IMR-90 (cell line): ENCODE measurements around the gene SORCS1. TPM values are rescaled to one million over a fixed set of nuclear protein-coding genes. Genes with fewer than 3 reads are reported as not detected.

Experiments
- ATAC-seq: fragments of 200-7000 bp; cut with Tn5 transposase; 2 replicates; pipeline ENCODE4 v1.9.1; 2020; ENCODE audit warnings: low read depth, mild to moderate bottlenecking, moderate library complexity
- BruUV-seq: library from RNA; stranded (reverse); fragments of 400-500 nt; replicated peaks from 2 replicates; lab custom pipeline; 2021; lab: Mats Ljungman, UMichigan
- CTCF ChIA-PET: fragments of 300-600 bp; formaldehyde crosslinking; extraction: SDS; loops from one replicate; lab custom pipeline; 2021; ENCODE audit warnings: antibody characterized with exemption; lab: Yijun Ruan, JAX
- POLR2A ChIA-PET: fragments of 300-600 bp; sonication (Branson Sonifier 250); formaldehyde crosslinking; loops from one replicate; lab custom pipeline; 2022; ENCODE audit warnings: antibody characterized with exemption; ENCODE audit not compliant: unreplicated experiment; lab: Charles Lee
- DNase-seq: peaks from one replicate; pipeline ENCODE4 v3.0.0; 2013
- H2AFZ ChIP-seq: replicated peaks from 2 replicates; pipeline ENCODE3; 2013; ENCODE audit warnings: low read length, mild to moderate bottlenecking; ENCODE audit not compliant: poor library complexity
- H2AK5ac ChIP-seq: 2 replicates; pipeline ENCODE4 v1.6.1; 2013; ENCODE audit warnings: low read depth, low read length, inconsistent platforms
- H2AK9ac ChIP-seq: replicated peaks from 2 replicates; pipeline ENCODE3; 2013; ENCODE audit warnings: mild to moderate bottlenecking, low read depth, low read length, moderate library complexity; ENCODE audit not compliant: poor library complexity
- H2BK120ac ChIP-seq: 2 replicates; pipeline ENCODE4 v1.6.1; 2013; ENCODE audit warnings: low read depth, low read length, inconsistent platforms
- H2BK15ac ChIP-seq: 3 replicates; pipeline ENCODE4 v1.6.1; 2013; ENCODE audit warnings: low read depth, low read length, inconsistent platforms
- H2BK20ac ChIP-seq: 2 replicates; pipeline ENCODE4 v1.6.1; 2013; ENCODE audit warnings: low read depth, mild to moderate bottlenecking, inconsistent platforms, low read length, moderate library complexity
- H2BK5ac ChIP-seq: 2 replicates; pipeline ENCODE4 v1.6.1; 2013; ENCODE audit warnings: mild to moderate bottlenecking, low read depth, low read length, inconsistent platforms; ENCODE audit not compliant: poor library complexity, severe bottlenecking
- H3K14ac ChIP-seq: replicated peaks from 2 replicates; pipeline ENCODE4 v1.6.1; 2013; ENCODE audit warnings: low read depth, low read length, inconsistent platforms
- H3K18ac ChIP-seq: 2 replicates; pipeline ENCODE4 v1.6.1; 2013; ENCODE audit warnings: low read depth, low read length, control low read depth
- H3K23ac ChIP-seq: 2 replicates; pipeline ENCODE4 v1.6.1; 2013; ENCODE audit warnings: low read depth, low read length, inconsistent platforms
- H3K27ac ChIP-seq: 2 replicates; pipeline ENCODE4 v1.5.1; 2013; ENCODE audit warnings: mild to moderate bottlenecking, control low read depth, low read length; ENCODE audit not compliant: insufficient read depth
- H3K27me3 ChIP-seq: 2 replicates; pipeline ENCODE4 v1.6.1; 2013; ENCODE audit warnings: low read length; ENCODE audit not compliant: control insufficient read depth, insufficient read depth
- H3K36me3 ChIP-seq: 2 replicates; pipeline ENCODE4 v1.6.1; 2013; ENCODE audit warnings: low read length, mixed read lengths; ENCODE audit not compliant: control insufficient read depth, insufficient read depth
- H3K4ac ChIP-seq: 2 replicates; pipeline ENCODE4 v1.6.1; 2013; ENCODE audit warnings: low read depth, low read length, inconsistent platforms
- H3K4me1 ChIP-seq: 2 replicates; pipeline ENCODE4 v1.6.1; 2013; ENCODE audit warnings: low read length, mixed read lengths; ENCODE audit not compliant: control insufficient read depth, insufficient read depth
- H3K4me2 ChIP-seq: 2 replicates; pipeline ENCODE4 v1.6.1; 2013; ENCODE audit warnings: low read depth, mild to moderate bottlenecking, control low read depth, low read length, moderate library complexity
- H3K4me3 ChIP-seq: 2 replicates; pipeline ENCODE4 v1.5.1; 2013; ENCODE audit warnings: low read depth, mild to moderate bottlenecking, control low read depth, low read length, moderate library complexity; ENCODE audit not compliant: insufficient read depth
- H3K56ac ChIP-seq: 2 replicates; pipeline ENCODE4 v1.6.1; 2013; ENCODE audit warnings: low read length, inconsistent platforms; ENCODE audit not compliant: insufficient read depth; ENCODE audit errors: extremely low read depth
- H3K79me1 ChIP-seq, 2 experiments: 2 replicates each; pipeline ENCODE4 v1.6.1; 2013; ENCODE audit warnings: low read length in 2 of 2, inconsistent platforms in 1 of 2, low read depth in 1 of 2
- H3K9ac ChIP-seq: 2 replicates; pipeline ENCODE4 v1.6.1; 2013; ENCODE audit warnings: low read depth, low read length, control low read depth
- H3K9me1 ChIP-seq: 2 replicates; pipeline ENCODE4 v1.6.1; 2013; ENCODE audit warnings: low read length, inconsistent platforms; ENCODE audit not compliant: insufficient read depth
- H3K9me3 ChIP-seq: 2 replicates; pipeline ENCODE4 v1.6.1; 2013; ENCODE audit warnings: low read length; ENCODE audit not compliant: control insufficient read depth, insufficient read depth
- H4K20me1 ChIP-seq: 2 replicates; pipeline ENCODE4 v1.6.1; 2013; ENCODE audit warnings: low read length, inconsistent platforms; ENCODE audit not compliant: insufficient read depth
- H4K5ac ChIP-seq: 2 replicates; pipeline ENCODE4 v1.6.1; 2013; ENCODE audit warnings: mild to moderate bottlenecking, low read depth, low read length, control low read depth
- H4K8ac ChIP-seq, 2 experiments: 2 replicates each; pipeline ENCODE4 v1.6.1; 2013; ENCODE audit warnings: low read depth in 2 of 2, low read length in 2 of 2, control low read depth in 1 of 2, inconsistent platforms in 1 of 2
- H4K91ac ChIP-seq: 2 replicates; pipeline ENCODE4 v1.6.1; 2013; ENCODE audit warnings: low read depth, low read length, inconsistent platforms; ENCODE audit not compliant: insufficient read depth
- CTCF ChIP-seq: conservative IDR thresholded peaks from 2 replicates; pipeline ENCODE4 v1.5.1; 2012; ENCODE audit warnings: mild to moderate bottlenecking, low read depth, low read length, improper control_type of control experiment
- FOS ChIP-seq: fragments of 150-350 bp; IDR thresholded peaks from 2 replicates; pipeline ENCODE4 v1.6.1; 2016; ENCODE audit warnings: low read depth, low read length
- MAFK ChIP-seq: IDR thresholded peaks from 2 replicates; pipeline ENCODE4 v1.6.1; 2012; ENCODE audit warnings: low read depth, low read length, improper control_type of control experiment
- POLR2A ChIP-seq: IDR thresholded peaks from 2 replicates; pipeline ENCODE4 v1.6.1; 2012; ENCODE audit warnings: mild to moderate bottlenecking, low read depth, low read length
- RCOR1 ChIP-seq: IDR thresholded peaks from 2 replicates; pipeline ENCODE4 v1.6.1; 2012; ENCODE audit warnings: mild to moderate bottlenecking, low read length, improper control_type of control experiment; ENCODE audit not compliant: insufficient replicate concordance
- WGBS, 2 experiments: methylation state at CpG; one replicate each; pipeline versions ENCODE4 v1.1.5 to v1.1.7; 2013; ENCODE audit warnings: missing lambda C conversion rate in 2 of 2; ENCODE audit not compliant: insufficient read length in 1 of 2; ENCODE audit errors: extremely low coverage in 2 of 2; 5-methylcytosine and 5-hydroxymethylcytosine counted together
- dilution Hi-C: fragments of 300-500 bp; cut with HindIII; formaldehyde crosslinking; loops from one replicate; pipeline ENCODE4 v1.14.3; 2018; ENCODE audit warnings: low sequenced_read_pairs; ENCODE audit not compliant: unreplicated experiment
- in situ Hi-C: fragments of 300-500 bp; cut with MboI; formaldehyde crosslinking; loops from 3 replicates; pipeline ENCODE4 v1.14.3; 2019; ENCODE audit warnings: low sequenced_read_pairs, inconsistent platforms, mixed read lengths
- intact Hi-C: fragments of 100-400 bp; cut with micrococcal nuclease; formaldehyde crosslinking; loops from 2 replicates; pipeline ENCODE4 v1.10.0; 2022
- polyA plus RNA-seq, 3 experiments: library from polyadenylated mRNA; depleted of rRNA; stranded (reverse); fragments of >200 nt; gene quantifications; 2 replicates each; pipeline ENCODE4 v1.2.3, GENCODE V29; 2012; ENCODE audit warnings: low replicate concordance in 1 of 3
- total RNA-seq: library from RNA; depleted of rRNA; stranded (reverse); fragments of >200 nt; gene quantifications from 2 replicates; pipeline ENCODE4 v1.2.3, GENCODE V29; 2012

The SORCS1 gene
- total and polyA plus RNA-seq, 2 of the 4 experiments (the other 2 are of a cell fraction) = under 0.01 TPM; not detected in 1

DNA sequence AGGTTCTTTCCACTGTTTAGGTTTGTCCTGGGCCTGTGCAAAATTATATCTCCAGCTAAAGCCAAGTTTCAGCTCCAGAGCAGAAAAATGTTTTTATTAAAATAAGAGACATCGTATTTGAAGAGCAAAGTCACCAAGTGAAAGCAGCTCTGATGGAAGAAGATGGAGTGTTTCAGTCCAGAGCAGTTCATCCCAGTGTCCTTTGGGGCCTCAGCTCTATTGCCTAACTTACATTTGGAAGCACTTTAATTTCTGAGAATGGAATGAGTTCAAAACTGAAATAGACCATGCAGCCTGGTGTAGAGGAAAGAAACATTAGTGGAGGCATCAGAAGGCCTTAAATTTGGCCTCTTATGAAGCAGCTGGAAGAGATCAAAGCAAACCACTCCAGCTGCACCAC lies 545.2 kb downstream of the SORCS1 start:
- H2AK5ac ChIP-seq = no peak overlapping the region
- dilution Hi-C loops (no loop called here), intact Hi-C loops (no loop called here), in situ Hi-C loops (no loop called here)
- no CpG with 5 or more reads among the region's 1 CpG for WGBS, 2 experiments
- no peak overlapping the region for H2BK5ac ChIP-seq
- no peaks in the 10 kb centered on the region for H3K27me3 ChIP-seq
- no peak overlapping the region for H3K23ac ChIP-seq
- H3K56ac ChIP-seq = no peak overlapping the region
- H4K20me1 ChIP-seq = no peaks in the 10 kb centered on the region
- H4K8ac ChIP-seq = no peak overlapping the region
- ATAC-seq (no peak), DNase-seq (no peak)
- H4K91ac ChIP-seq = no peak overlapping the region
- H3K4me2 ChIP-seq = no peak overlapping the region
- ChIA-PET CTCF (no interaction called here), POLR2A (no interaction called here)
- H2BK15ac ChIP-seq = no peak overlapping the region
- H3K4ac ChIP-seq = no peak overlapping the region
- no peak overlapping the region for H2AFZ ChIP-seq
- no peaks in the 10 kb centered on the region for H3K79me1 ChIP-seq
- no peak for TF ChIP-seq RCOR1
- no peak for TF ChIP-seq FOS
- TF ChIP-seq MAFK = no peak
- TF ChIP-seq CTCF = no peak
- no peak for TF ChIP-seq POLR2A
- no peaks in the 10 kb centered on the region for H3K36me3 ChIP-seq
- no peak overlapping the region for H2BK20ac ChIP-seq
- no peaks in the 10 kb centered on the region for H3K9me1 ChIP-seq
- H4K5ac ChIP-seq = no peak overlapping the region
- no peak overlapping the region for H3K4me3 ChIP-seq
- no peak overlapping the region for H2BK120ac ChIP-seq
- no peaks in the 10 kb centered on the region for H3K4me1 ChIP-seq
- no TSS peak for BruUV-seq
- H3K27ac ChIP-seq = no peak overlapping the region
- no peak overlapping the region for H2AK9ac ChIP-seq
- no peak overlapping the region for H3K9ac ChIP-seq
- H3K18ac ChIP-seq = no peak overlapping the region
- no peaks in the 10 kb centered on the region for H3K9me3 ChIP-seq
- no peak overlapping the region for H3K14ac ChIP-seq
